ENCODE results near the gene THSD4. TPM values are rescaled to one million over a fixed set of nuclear protein-coding genes. Genes with fewer than 3 reads are reported as not detected.
A peak's percentile ranks its signal among the peaks of the same experiment; 100 is the strongest.

The THSD4 gene
- total RNA-seq, 4 donors from 2014 or later = 10.7 to 59.5 (median 49.0) TPM

DNA sequence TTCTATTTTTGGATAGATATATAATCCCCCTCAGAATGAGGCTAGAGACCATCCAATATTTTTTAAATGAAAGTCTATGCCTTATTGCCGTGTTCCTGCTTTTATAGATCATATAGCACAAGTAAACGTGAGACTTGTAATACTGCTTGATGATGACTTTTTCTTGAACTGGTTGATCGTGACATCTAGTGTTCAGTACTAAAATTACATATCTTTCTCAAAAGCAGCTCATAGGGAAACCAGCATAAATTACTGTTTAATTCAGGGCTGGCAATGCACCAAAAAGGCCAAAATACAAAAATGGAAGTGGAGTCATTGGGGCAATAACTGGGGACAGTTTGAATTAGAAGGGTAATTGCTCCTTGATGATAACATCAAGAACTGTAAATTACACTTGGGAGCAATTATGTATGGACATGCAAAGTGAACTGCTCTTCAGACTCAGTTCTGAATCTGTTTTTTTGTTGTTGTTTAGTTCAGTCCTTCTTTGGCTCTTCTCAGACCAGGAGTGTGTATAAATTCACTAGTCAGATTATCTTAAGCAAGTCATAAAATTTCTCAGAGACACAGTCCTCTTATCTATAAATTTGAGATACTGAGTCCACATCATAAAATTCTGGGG lies 325.3 kb downstream of the THSD4 start:
- H3K4me1 ChIP-seq = no peaks in the 10 kb centered on the region
- no peaks in the 10 kb centered on the region for H3K27me3 ChIP-seq
- TF ChIP-seq POLR2A (IDR thresholded peaks at IDR 0.05) = no peak
- TF ChIP-seq CTCF (IDR thresholded peaks at IDR 0.05) = peak in 5 of 6 experiments; percentile 36 to 93 (median 83)
- H3K9me3 ChIP-seq = no peaks in the 10 kb centered on the region
- H3K36me3 ChIP-seq = no peaks in the 10 kb centered on the region
- no peak overlapping the region for H3K27ac ChIP-seq
- no peak overlapping the region for H3K4me3 ChIP-seq
- DNase-seq = no peak

DNA sequence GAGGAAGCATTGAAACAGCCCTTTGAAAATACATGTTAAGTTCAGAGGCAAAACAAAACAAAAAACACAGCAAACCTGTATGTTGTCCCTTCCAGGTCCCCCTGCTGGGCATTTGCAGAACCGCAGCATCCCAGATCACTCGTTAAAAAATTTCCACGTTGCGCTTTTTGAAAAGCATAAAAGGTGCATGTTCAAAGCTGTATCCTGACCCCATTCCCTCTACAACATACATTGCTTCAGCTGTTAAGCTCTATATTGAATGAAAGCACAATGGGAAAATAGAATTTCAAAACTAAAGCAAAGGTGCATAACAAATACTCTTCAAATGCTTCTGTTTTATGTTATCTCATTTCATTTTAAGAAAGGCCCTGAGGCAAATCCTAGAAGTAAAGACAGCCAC lies 328.3 kb downstream of the THSD4 start:
- no peaks in the 10 kb centered on the region for H3K36me3 ChIP-seq
- peaks cover 0 to 11% (median 0%) of the 10 kb centered on the region in 4 donors for H3K4me1 ChIP-seq
- no peaks in the 10 kb centered on the region for H3K27me3 ChIP-seq
- peak; percentile 21 to 73 (median 64) for DNase-seq
- TF ChIP-seq CTCF (IDR thresholded peaks at IDR 0.05) (peak; percentile 29 to 80 (median 67)), POLR2A (IDR thresholded peaks at IDR 0.05) (no peak)
- H3K9me3 ChIP-seq = no peaks in the 10 kb centered on the region
- no peak overlapping the region for H3K4me3 ChIP-seq
- no peak overlapping the region for H3K27ac ChIP-seq

- H3K36me3 ChIP-seq = no peaks in the 10 kb centered on the region
- peaks cover 0 to 17% (median 0%) of the 10 kb centered on the region in 4 donors for H3K4me1 ChIP-seq
- H3K4me3 ChIP-seq = no peak overlapping the region
- no peak for TF ChIP-seq POLR2A (IDR thresholded peaks at IDR 0.05)
- TF ChIP-seq CTCF (IDR thresholded peaks at IDR 0.05) = no peak
- no peaks in the 10 kb centered on the region for H3K27me3 ChIP-seq
- no peaks in the 10 kb centered on the region for H3K9me3 ChIP-seq
- no peak for DNase-seq
- H3K27ac ChIP-seq = no peak overlapping the region
Measured at GRCh38 chr15:71444032-71444810, 328.9 kb downstream of the THSD4 start.

DNA sequence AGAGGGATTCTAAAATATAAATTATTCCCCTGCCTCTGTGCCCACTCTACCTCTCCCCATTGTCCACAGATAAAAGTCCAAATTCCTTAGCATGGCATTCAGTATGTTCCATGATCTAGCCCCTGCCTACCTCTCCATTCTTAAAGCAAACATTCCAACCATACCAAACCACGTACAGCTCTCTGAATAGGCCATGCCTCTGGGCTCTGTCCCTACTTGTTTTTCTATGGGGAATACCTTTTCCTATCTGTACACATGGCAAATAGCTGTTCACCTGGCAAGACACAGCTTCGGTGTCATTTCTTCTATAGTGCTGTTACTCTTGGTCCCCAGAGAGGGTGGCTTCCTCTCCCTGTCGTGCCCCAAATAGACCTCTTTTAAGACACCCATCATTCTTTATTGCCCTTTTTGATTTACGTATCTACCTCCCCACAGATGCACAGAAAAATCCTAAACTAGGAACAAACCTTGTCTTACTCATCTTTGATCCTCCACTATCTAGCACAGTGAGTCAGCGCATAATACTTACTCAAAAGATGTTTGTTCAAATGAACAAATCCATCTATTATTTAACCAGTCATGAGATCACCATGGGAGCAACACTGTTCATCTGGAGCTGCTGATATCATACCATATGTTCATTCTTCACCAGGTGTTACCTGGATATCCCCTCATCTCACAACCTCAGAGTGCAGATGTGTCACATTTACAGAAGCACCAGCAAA lies 329.8 kb downstream of the THSD4 start:
- H3K9me3 ChIP-seq = no peaks in the 10 kb centered on the region
- no peaks in the 10 kb centered on the region for H3K36me3 ChIP-seq
- H3K4me3 ChIP-seq = no peak overlapping the region
- no peak for DNase-seq
- H3K4me1 ChIP-seq = peaks cover 0 to 18% (median 0%) of the 10 kb centered on the region in 4 donors
- no peaks in the 10 kb centered on the region for H3K27me3 ChIP-seq
- TF ChIP-seq POLR2A (IDR thresholded peaks at IDR 0.05) = no peak
- TF ChIP-seq CTCF (IDR thresholded peaks at IDR 0.05) = no peak
- H3K27ac ChIP-seq = no peak overlapping the region

- H3K9me3 ChIP-seq = no peaks in the 10 kb centered on the region
- H3K4me1 ChIP-seq = peaks cover 0 to 32% (median 0%) of the 10 kb centered on the region in 4 donors
- no peak overlapping the region for H3K27ac ChIP-seq
- H3K4me3 ChIP-seq = no peak overlapping the region
- TF ChIP-seq POLR2A (IDR thresholded peaks at IDR 0.05) = no peak
- TF ChIP-seq CTCF (IDR thresholded peaks at IDR 0.05) = no peak
- H3K27me3 ChIP-seq = no peaks in the 10 kb centered on the region
- DNase-seq = peak in 1 of 3 donors; percentile 51
- H3K36me3 ChIP-seq = no peaks in the 10 kb centered on the region
Measured at GRCh38 chr15:71447328-71448250, 332.3 kb downstream of the THSD4 start.
